NOMO-1 (cell line): ENCODE measurements around the gene SHROOM2.

Experiments used
- DNase-seq, 2 experiments: peaks; one replicate each; lab custom pipeline; 2025; ENCODE audit not compliant: unreplicated experiment in 2 of 2; lab: John Stamatoyannopoulos, UW

SHROOM2 gene

DNA sequence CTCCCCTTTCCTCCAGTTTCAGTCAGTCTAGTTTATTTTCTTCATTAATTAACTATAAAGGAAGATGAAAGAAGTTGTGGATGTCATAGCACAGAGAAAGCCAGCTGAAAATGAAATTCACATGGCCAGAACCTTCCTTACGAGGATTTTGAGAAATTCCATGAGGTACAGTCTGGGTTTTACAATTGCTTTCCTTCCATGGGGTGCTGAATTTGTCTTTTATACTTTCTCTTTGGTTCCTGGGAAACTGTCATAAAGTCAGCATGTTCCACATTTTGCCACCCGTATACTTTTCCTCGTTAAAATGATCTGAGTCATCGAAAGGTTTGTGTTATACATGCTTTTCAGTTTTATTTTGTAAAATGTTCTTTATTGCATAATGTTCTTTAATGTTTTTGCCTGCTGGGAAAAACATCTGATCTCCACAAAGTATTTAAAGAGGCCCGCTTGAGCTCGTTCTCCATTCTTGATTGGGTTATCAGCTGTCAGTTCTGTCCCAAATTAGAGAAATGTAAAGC is 102.8 kb downstream of the SHROOM2 start:
- DNase-seq, result no peak

DNA sequence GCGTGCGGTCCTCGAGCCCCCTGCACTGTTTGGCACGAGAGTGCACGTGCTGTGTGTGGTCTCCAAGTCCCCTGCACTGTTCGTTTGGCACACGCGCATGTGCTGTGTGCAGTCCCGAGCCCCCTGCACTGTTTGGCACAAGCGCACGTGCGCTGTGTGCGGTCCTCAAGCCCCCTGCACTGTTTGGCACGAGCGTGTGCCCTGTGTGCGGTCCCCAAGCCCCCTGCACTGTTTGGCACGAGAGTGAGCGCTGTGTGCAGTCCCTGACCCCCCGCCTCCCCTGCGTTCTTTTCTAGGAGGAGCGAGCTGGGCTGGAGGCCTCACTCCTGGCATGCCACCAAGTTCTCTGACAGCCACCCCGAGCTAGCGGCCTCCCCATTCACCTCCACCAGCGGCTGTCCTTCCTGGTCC is 104.5 kb downstream of the SHROOM2 start:
- no peak for DNase-seq

DNA sequence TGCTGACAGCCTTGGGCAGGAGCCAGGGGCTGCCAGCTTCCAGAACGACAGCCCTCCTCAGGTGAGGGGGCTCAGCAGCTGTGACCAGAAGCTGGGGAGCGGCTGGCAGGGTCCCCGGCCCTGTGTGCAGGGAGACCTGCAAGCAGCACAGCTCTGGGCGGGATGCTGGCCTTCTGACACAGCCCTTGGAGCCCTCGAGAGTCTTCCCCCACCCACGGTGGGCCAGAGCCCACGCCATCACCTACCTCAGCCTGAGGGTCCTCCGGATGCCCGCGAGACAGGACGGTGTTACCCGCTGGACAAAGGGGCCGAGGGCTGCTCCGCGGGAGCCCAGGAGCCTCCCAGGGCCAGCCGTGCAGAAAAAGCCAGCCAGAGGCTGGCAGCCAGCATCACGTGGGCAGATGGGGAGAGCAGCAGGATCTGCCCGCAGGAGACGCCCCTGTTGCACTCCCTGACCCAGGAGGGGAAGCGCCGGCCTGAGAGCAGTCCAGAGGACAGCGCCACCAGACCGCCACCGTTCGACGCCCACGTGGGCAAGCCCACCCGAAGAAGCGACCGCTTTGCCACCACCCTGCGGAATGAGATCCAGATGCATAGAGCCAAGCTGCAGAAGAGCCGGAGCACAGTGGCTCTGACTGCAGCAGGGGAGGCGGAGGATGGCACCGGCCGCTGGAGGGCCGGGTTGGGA is 109.1 kb downstream of the SHROOM2 start:
- DNase-seq, result no peak

DNA sequence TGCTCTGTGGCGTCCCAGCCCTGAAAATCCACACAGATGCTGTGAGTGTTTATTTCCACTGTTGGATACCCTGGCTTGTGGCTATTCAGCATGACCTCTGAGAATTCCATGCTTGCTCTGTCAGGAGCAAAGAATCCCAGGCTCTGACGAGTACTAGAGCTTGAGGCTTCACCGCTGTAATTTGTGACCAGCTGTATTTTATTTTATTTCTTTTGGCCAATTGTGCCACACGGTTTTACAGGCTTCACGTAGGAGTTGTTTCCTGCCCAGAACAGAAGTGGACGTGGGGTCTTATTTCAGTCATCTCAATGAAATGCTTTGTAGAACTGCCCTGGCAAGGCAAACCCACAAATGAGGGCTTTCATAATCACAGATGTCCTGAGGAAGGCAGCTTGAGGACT is 111.5 kb downstream of the SHROOM2 start:
- no peak for DNase-seq

DNA sequence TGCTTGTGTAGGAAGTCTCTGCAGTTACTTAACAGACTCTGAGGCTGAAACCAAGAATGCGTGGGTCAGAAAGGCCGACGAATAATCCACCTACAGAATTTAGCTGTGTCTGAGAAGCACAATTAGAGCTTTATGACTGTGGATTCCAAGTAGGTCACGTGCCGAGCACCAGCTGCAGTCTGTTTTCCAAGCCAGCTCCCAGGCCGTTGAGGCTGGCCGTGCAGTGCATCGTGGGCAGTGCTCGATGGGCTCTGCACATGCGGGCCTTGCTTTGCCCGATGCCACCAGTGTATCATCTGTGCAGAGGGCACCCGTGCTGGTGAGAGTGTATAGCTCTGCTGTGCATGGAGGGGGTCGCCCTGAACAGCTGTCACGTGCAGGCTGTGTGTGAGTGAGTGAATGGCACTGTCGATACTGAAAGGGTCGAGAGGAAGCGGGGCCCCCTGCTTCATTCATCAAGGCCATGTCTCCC is 113.4 kb downstream of the SHROOM2 start:
- no peak for DNase-seq

DNA sequence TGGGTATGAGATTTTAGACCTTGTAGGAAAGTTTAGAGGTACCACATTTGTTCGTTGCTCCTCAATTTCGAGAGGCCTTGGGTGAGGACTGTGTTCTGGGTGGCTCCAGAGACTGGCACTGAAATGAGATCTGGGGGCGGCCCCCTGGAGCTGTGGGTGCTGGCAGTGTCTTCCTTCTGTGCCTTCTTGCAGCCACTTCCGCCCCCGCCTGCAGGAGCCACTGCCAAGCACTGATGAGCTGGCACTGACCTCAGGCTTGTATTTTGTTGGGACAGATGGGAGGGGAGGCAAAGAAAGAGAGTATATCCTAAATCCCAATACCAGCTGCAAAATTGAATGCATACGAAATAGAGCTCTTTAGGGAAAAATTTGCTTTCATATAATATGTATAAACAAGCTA is 116.4 kb downstream of the SHROOM2 start:
- DNase-seq, result no peak

DNA sequence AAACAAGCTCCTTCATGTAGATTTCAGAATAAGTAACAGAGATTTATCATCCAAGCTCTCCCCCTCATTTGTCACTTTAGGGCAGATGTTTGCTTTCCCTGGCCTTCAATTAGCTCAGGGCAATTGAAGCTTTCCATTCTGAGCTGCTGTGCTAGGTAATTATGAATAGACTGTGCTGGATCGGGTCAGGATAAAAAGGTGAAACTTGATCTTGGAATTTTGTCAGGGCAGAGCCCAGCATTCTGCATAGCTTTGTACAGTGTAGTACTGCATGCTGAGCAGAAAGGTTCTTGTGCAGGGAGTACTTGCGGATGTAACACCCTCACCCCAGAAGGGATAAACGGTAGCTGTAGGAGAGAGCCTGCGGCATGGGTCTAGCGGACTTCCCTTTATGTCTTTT is 116.9 kb downstream of the SHROOM2 start:
- no peak for DNase-seq

DNA sequence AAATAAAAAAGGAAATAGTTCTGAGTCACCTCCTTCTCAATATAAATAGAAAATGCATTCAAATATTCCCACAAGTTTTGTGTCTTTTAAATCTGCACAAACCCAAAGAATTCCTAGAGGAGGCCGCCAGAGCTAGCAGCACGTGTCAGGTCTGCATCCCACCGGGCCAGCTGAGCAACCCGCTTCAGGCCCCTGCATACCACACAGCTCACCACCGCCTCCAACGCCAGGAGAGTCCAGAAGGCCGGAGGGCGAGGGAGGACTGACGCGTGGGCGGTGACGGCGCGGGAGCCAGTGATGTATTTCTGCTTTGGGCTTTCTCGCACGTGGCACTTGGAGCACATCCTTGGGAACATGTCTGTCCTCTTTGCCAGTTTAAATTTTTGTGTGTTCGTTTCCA is 119.1 kb downstream of the SHROOM2 start:
- DNase-seq, result no peak

DNA sequence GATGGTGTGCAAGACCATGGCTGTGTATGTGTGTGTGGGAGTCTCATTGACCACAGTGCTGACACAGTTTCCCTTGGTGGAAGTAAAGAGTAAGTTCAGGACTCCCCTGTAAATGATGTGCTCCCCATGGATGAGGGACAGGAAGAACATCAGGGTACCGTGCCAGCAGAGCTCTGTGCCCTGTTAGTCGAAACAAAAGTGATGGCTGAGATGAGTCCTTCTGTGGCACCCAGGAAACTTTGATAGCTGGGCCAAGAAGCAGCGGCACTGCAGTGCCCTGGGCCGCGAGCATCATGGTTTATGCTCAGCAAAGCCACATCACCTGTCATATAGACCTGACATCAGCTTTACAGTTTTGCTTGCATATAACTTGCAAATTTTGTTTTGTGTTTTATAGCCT is 119.5 kb downstream of the SHROOM2 start:
- no peak for DNase-seq

DNA sequence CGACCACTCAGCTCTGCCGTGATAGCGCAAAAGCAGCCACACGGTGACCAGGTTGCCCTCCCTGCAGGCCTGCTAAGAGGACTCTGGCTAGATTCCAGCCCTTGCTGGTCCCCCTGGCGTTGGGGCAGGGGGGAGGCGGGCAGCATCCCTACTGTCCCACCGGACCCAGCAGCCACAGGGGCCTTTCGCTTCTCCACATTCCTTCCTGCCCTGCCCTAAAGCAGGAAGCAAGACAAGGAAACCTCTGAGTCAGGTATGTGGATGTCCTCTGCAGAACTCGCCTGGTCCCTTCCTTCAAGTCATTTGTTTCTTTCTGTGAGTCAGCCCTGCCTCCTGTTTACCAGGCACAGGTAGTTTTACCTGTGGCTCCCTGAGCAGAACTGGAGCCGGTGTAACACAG is 120.7 kb downstream of the SHROOM2 start:
- no peak for DNase-seq

DNA sequence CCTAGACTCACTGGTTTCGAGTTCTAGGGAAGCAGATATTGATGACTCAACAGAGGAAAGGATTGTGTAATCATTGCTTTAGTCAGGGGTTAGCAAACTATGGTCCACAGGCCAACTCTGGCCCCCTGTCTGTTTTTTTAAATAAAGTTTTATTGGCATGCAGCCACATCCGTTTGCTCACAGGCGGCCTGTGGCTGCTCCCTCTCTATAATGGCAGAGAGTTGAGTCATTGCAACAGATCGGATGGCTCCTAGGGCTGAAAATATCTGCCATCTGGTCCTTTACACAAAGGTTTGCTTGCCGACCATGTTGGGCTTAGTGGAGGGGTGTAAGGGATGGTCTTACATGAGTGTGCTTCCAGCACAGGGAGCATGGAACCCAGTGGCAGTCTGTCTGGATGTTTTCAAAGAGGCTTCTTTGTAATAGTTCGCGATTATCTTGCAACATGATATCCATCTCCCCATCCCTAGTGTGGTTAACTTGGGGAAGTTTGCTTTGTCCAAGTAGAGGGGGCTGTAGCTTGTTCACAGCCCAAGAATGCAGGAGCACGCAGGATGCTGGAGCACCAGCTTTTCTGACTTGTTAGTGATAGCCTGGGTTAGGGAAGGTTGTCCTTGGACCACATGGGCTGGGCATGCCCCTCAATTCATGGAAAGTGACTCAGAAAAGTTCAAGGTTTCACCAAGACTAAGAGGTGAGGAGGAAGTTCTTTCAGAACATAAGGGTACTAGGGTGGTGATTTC is 121.6 kb downstream of the SHROOM2 start:
- DNase-seq, result no peak

DNA sequence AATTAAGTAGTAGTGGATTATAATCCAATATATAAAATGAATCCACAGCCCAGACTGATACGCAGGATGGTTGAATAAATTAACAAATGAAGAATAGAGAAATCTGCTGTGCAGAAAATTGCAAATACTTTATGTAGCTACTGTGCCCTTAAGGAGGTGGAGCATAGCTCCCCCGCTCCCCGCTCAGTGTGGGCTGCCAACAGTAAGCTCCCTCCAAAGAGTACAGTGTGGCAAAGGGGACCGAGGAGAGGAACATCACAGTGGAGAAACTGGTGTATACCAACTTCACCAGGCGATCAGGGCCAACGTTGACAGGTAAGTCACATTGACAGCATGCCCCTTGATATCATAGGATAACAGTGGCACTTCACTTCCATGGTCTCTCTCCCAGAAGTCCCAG is 123.0 kb downstream of the SHROOM2 start:
- no peak for DNase-seq

DNA sequence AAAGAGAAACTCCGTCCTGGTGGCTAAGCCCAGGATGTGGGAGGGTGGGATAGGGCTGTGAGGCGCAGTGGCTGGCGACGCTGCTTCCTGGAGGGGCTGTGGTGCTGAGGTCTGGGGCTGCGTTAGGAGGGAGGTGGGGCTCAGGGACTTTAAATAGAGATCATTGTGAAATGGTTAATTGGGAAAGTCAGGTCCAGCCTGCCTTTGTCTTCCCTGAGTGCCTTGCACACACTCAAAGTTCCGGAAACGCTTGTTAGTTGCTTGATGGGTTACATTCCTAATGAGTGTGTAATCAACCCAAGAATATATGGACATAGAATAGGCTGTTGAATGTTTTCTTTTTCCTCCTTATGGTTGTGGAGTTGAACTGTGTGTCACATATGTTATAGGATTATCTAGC is 125.3 kb downstream of the SHROOM2 start:
- DNase-seq, result no peak

DNA sequence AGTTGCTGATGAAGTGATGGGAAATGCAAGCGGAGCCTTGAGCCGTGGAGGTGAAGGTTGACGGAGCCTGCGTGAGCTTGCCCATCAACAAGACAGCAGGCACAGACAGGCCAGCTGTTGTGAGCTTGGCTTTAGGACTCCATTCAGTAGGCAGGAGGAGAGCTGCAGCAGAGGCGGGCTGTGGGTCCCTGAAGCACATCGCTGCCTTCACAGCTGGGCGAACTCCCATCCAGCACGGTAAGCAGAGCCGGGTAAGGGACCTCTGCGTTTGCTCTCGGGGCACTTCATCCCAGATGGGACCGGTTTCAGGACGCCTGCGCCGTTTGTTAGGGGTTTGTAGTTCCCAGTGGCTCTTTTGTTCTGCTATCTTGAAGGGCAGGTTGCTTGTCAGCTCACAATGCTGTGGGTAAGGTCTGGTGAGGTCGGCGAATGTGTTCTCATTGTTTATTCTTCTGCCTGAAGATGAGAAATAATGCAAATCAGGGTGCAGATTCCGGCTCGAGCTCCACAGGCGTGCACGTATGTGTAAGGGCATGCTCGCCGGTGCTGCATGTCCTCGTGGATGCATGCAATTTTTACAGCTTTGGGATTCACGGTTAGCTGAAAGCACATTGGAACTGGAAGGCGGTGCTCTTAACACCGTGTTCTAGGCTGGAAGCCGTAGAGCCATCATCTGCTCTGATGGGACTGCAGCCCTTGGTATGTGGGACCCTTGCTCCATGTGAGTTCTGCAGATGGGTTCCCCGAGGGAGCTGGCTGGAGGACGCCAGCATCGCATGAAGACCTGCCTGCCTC is 126.3 kb downstream of the SHROOM2 start:
- no peak for DNase-seq

DNA sequence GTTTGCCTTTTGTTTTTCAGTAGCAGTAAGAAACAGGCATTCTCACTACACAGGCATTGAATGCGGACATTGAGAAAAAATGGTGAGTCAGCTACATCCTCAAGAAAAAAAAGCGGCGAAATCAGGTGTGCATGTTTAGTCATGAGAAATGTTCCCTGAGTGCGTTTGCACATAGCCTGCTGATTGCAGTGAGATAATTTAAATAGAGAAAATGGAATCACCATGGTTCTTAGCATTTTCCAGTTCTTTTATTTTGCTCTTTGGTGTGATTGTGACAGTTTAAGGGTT is 126.9 kb downstream of the SHROOM2 start:
- no peak for DNase-seq

DNA sequence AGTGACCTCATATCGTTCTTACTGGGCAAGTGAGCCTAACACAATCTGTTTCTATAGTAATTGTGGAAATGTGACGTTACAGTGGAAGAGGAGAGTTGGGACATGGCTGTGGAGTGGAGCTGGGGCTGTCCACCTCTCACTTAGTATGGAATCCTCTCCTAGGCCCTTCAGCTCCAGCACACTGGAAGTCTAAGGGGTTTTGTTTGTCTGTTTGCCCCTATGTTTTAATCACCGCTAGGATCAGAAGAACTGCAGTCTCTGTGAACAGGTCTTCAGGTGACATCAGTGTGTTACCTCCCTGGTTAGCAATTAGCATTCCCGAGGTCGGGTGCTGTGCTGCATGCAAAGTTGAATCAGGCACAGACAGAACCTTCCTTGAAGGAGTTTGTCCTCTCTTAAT is 131.6 kb downstream of the SHROOM2 start:
- no peak for DNase-seq

DNA sequence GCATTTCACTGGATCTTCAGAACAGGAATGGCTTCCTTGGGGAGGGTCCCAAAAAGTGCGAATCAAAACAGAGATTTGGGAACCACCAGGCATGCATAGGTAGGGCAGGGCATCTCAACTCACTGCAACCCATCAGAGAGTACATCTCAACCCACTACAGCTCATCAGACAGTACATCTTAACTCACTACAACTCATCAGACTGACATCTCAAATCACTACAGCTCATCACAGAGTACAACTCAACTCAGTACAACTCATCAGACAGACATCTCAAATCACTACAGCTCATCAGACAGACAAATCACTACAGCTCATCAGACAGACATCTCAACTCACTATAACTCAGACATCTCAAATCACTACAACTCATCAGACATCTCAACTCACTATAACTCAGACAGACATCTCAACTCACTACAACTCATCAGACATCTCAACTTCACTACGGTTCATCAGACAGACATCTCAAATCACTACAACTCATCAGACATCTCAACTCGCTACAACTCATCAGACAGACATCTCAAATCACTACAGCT is 133.5 kb downstream of the SHROOM2 start:
- DNase-seq, result no peak

DNA sequence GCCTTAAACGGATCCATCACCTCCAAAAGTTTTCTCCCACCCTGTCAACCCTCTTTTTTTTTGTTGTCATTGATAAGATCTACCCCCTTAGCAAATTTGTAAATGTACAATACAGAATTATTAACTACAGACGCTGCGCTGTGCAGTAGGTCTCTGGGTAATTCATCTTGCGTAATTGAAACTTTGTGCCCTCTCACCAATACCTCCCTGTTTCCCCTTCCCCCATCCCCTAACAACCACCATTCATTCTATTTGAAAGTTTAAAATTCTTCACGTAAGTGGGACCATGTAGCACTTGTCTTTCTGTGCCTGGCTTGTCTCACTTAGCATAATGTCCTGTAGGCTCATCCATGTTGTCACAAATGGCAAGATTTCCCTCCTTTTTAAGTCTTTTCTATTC is 135.2 kb downstream of the SHROOM2 start:
- DNase-seq, result no peak

DNA sequence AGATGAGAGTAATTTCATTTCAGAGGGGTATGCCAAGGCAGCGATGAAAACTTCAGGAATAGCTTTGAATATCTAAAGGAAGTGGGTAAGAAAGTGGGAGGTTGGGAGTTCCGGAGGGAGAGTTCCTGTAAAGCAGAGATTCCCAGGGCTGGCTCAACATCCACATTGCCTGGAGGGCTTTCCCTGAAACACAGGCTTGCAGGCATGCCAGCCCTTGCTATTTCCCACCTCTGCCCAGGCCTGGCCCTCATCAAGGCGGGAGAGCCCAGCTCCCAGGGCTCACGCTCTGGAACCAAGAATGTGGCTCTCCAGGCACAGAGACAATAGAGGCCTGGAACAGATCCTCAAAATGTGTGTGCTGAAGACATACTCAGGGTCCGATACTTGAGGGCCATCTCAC is 137.1 kb downstream of the SHROOM2 start:
- no peak for DNase-seq

DNA sequence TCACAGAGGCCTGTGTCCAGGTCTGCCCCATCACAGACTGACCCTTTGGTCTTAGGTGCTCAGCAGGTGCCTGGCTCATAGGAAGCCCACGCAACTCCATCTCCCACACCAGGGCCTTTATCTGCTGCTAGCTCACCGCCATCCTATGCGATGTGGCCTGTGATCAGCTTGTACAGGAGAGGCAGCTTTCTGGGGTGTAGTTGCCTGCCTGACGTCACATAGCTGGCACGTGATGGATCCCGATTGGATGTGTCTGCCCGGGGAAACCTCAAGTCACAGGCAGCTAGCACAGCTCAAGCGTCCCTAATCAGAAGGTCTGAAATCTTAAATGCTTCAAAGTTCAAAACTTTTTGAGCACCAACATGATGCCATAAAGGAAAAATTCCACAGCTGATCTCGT is 139.8 kb downstream of the SHROOM2 start:
- no peak for DNase-seq

DNA sequence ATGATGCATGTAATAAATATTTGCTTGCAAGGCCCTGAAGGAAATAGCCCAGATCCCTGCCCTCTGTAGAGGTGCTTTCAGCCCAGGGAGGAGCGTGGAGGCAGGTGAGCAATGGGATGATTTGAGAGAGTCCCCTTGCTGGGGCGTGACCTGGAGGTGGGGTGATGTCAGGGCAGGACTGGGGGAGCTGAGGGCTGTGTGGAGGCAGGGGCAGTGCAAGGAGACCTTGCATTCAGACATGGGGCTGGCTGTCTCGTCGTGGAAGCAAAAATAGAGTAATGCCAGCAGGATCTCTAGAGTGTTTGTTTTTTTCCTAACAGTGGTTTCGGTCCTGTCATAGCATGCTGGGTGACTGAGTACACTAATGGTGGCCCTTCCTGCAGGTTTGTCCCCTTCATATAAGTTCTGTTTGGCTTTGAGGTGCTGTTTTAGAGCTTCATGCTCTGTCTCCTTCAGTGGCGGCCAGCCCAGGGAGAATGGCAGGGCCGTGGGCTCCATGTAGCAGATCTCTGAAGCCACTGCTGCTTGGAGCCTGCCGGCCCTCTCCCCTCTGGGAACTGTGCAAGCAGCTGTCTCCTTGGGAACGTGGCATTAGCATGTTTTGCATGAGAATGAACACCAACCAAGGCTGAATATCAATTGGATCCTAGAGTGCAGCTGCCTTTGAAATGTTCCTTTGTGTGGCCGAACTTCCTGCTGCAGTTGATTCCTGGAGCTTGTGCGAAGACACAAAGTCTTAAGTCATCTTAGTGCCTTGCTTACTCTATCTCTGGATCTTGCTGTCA is 141.7 kb downstream of the SHROOM2 start:
- DNase-seq, result no peak
